CD14-positive monocyte (primary cell): Measurements from ENCODE around the gene AMT. TPM values are rescaled to one million over a fixed set of nuclear protein-coding genes. Genes with fewer than 3 reads are reported as not detected.
A peak's percentile ranks its signal among the peaks of the same experiment; 100 is the strongest.

Experiments
- DNase-seq, 3 donors: peaks; one replicate each; pipeline ENCODE4 v3.0.0-alpha.2; 2011 to 2022
- H2AFZ ChIP-seq: 2 replicates; pipeline ENCODE4 v1.6.0; 2012; ENCODE audit warnings: mild to moderate bottlenecking, low read depth, low read length, inconsistent platforms; ENCODE audit not compliant: insufficient read depth, poor library complexity, severe bottlenecking
- H3K27ac ChIP-seq, 2 donors: 1 replicate in 1 of 2; 2 replicates in 1 of 2; pipeline ENCODE4 v1.5.1; 2012 to 2013; ENCODE audit warnings: low read length in 2 of 2, control low read depth in 1 of 2, inconsistent platforms in 1 of 2, low read depth in 1 of 2, mild to moderate bottlenecking in 1 of 2
- H3K27me3 ChIP-seq, 2 donors: one replicate each; pipeline versions ENCODE4 v1.6.0 to v1.6.1; 2011 to 2013; ENCODE audit warnings: low read length in 2 of 2; ENCODE audit not compliant: control insufficient read depth in 2 of 2, insufficient read depth in 2 of 2
- H3K36me3 ChIP-seq, 2 donors: replicated peaks in 1 of 2; 1 replicate in 1 of 2; 2 replicates in 1 of 2; pipeline versions ENCODE4 v1.5.1 to v1.6.1; 2012 to 2013; ENCODE audit warnings: low read length in 2 of 2, control low read depth in 1 of 2, inconsistent platforms in 1 of 2, mild to moderate bottlenecking in 1 of 2; ENCODE audit not compliant: insufficient read depth in 2 of 2, control insufficient read depth in 1 of 2
- H3K4me1 ChIP-seq, 2 donors: 1 replicate in 1 of 2; 2 replicates in 1 of 2; pipeline versions ENCODE4 v1.5.1 to v1.6.1; 2012 to 2013; ENCODE audit warnings: low read length in 2 of 2, control low read depth in 1 of 2, inconsistent platforms in 1 of 2, mild to moderate bottlenecking in 1 of 2, moderate library complexity in 1 of 2; ENCODE audit not compliant: insufficient read depth in 2 of 2, control insufficient read depth in 1 of 2
- H3K4me2 ChIP-seq: replicated peaks from 2 replicates; pipeline ENCODE3; 2012; ENCODE audit warnings: low read length, moderate library complexity, mild to moderate bottlenecking; ENCODE audit not compliant: poor library complexity, severe bottlenecking; ENCODE audit errors: extremely low read depth
- H3K4me3 ChIP-seq, 3 experiments: fragments of 200-600 bp in 1 of 3; sonication (generic) in 1 of 3; replicated peaks in 1 of 3; 1 replicate in 2 of 3; 2 replicates in 1 of 3; pipeline ENCODE4 v1.5.1; 2011 to 2013; ENCODE audit warnings: low read length in 3 of 3, mild to moderate bottlenecking in 3 of 3, control low read depth in 2 of 3, low read depth in 2 of 3, inconsistent platforms in 1 of 3, moderate library complexity in 1 of 3
- H3K79me2 ChIP-seq: 2 replicates; pipeline ENCODE4 v1.6.0; 2012; ENCODE audit warnings: mild to moderate bottlenecking, control low read depth, inconsistent platforms, low read length, moderate library complexity; ENCODE audit not compliant: insufficient read depth
- H3K9ac ChIP-seq: 2 replicates; pipeline ENCODE4 v1.6.0; 2017; ENCODE audit warnings: low read length, mild to moderate bottlenecking; ENCODE audit not compliant: insufficient read depth, poor library complexity, severe bottlenecking
- H3K9me3 ChIP-seq, 2 donors: replicated peaks in 1 of 2; 1 replicate in 1 of 2; 2 replicates in 1 of 2; pipeline versions ENCODE4 v1.5.1 to v1.6.1; 2012 to 2013; ENCODE audit warnings: low read length in 2 of 2, control low read depth in 1 of 2; ENCODE audit not compliant: control insufficient read depth in 1 of 2, insufficient read depth in 1 of 2
- H4K20me1 ChIP-seq: 2 replicates; pipeline ENCODE4 v1.6.0; 2012; ENCODE audit warnings: mild to moderate bottlenecking, low read length, control low read depth, moderate library complexity; ENCODE audit not compliant: insufficient read depth
- H3K27ac Mint-ChIP-seq, 7 donors: one replicate each; pipeline ENCODE4 v1.8.0; 2020; ENCODE audit warnings: mild to moderate bottlenecking in 7 of 7, mixed read lengths in 7 of 7, moderate library complexity in 6 of 7, inconsistent platforms in 2 of 7
- H3K27me3 Mint-ChIP-seq, 3 donors: one replicate each; pipeline ENCODE4 v1.8.0; 2021 to 2022; ENCODE audit warnings: low read depth in 3 of 3, mild to moderate bottlenecking in 3 of 3, mixed read lengths in 3 of 3, moderate library complexity in 3 of 3, inconsistent platforms in 1 of 3
- H3K36me3 Mint-ChIP-seq, 2 donors: one replicate each; pipeline ENCODE4 v1.8.0; 2020; ENCODE audit warnings: mixed read lengths in 2 of 2, inconsistent platforms in 1 of 2, mild to moderate bottlenecking in 1 of 2
- H3K4me1 Mint-ChIP-seq: one replicate; pipeline ENCODE4 v1.8.0; 2020; ENCODE audit warnings: mild to moderate bottlenecking, mixed read lengths
- H3K4me3 Mint-ChIP-seq, 2 donors: one replicate each; pipeline ENCODE4 v1.8.0; 2020; ENCODE audit warnings: mild to moderate bottlenecking in 2 of 2, mixed read lengths in 2 of 2, moderate library complexity in 1 of 2
- H3K9me3 Mint-ChIP-seq, 7 donors: one replicate each; pipeline ENCODE4 v1.8.0; 2020 to 2022; ENCODE audit warnings: mixed read lengths in 7 of 7, mild to moderate bottlenecking in 6 of 7, moderate library complexity in 6 of 7, inconsistent platforms in 2 of 7
- WGBS: methylation state at CpG from one replicate; pipeline ENCODE4 v1.1.5; 2013; ENCODE audit warnings: missing lambda C conversion rate; ENCODE audit not compliant: insufficient coverage; 5-methylcytosine and 5-hydroxymethylcytosine counted together
- intact Hi-C, 2 donors: fragments of 100-400 bp; cut with micrococcal nuclease; formaldehyde crosslinking; loops; one replicate each; pipeline versions ENCODE4 v1.15.0 to v1.15.1; 2023
- polyA plus RNA-seq, 3 donors: library from polyadenylated mRNA; depleted of rRNA in 1 of 3; unstranded in 2 of 3; stranded (reverse) in 1 of 3; fragments of 300-500 nt in 2 of 3; fragments of >200 nt in 1 of 3; fragmentation: Illumina TruSeq in 2 of 3; gene quantifications; 1 replicate in 2 of 3; 2 replicates in 1 of 3; pipeline ENCODE4 v1.2.3, GENCODE V29; 2012 to 2021
- TF ChIP-seq, protein P1 (sequence below): fragments of 200-600 bp; IDR thresholded peaks from one replicate; pipeline ENCODE4 v1.8.0; 2022; ENCODE audit warnings: antibody characterized with exemption, mild to moderate bottlenecking

AMT gene
- polyA plus RNA-seq, 3 donors, result 2.0 to 25.1 (median 3.1) TPM

DNA sequence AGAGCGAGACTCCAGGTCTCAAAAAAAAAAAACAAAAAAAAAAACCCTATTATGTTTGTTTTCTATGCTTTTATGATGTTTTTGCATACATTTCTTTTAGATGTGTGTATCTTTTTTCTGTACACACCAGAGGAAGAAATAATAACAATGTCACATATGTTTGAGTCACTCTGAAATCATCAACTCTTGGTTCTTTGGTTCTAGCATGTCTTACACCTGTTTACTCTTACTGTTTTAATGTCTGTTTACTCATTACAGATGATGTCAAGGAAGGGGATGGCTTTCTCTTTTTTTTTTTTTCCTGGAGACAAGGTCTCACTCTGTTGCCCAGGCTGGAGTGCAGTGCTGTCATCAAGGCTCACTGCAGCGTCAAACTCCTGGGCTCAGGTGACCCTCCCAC lies 34.6 kb downstream of the AMT start:
- H3K4me1 ChIP-seq, result peaks cover 41 to 60% of the 10 kb centered on the region in 2 donors
- no peaks in the 10 kb centered on the region for H3K27me3 ChIP-seq
- Mint-ChIP-seq H3K4me1 (peaks cover 62% of the 10 kb centered on the region), H3K4me3 (no peak overlapping the region), H3K9me3 (no peaks in the 10 kb centered on the region), H3K27ac (peak overlapping the region; percentile 65 to 90 (median 85)), H3K27me3 (peaks cover 0 to 3% (median 2%) of the 10 kb centered on the region in 3 donors), H3K36me3 (peaks cover 6 to 23% of the 10 kb centered on the region in 2 donors)
- H3K4me3 ChIP-seq, result no peak overlapping the region
- peaks cover 98% of the 10 kb centered on the region for H4K20me1 ChIP-seq
- no peak for DNase-seq
- TF ChIP-seq, protein P1, sequence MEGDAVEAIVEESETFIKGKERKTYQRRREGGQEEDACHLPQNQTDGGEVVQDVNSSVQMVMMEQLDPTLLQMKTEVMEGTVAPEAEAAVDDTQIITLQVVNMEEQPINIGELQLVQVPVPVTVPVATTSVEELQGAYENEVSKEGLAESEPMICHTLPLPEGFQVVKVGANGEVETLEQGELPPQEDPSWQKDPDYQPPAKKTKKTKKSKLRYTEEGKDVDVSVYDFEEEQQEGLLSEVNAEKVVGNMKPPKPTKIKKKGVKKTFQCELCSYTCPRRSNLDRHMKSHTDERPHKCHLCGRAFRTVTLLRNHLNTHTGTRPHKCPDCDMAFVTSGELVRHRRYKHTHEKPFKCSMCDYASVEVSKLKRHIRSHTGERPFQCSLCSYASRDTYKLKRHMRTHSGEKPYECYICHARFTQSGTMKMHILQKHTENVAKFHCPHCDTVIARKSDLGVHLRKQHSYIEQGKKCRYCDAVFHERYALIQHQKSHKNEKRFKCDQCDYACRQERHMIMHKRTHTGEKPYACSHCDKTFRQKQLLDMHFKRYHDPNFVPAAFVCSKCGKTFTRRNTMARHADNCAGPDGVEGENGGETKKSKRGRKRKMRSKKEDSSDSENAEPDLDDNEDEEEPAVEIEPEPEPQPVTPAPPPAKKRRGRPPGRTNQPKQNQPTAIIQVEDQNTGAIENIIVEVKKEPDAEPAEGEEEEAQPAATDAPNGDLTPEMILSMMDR, result no peak
- intact Hi-C loops, result loop anchor here in 1 of 2 donors (5.0 kb wide), 1 partner anchor 45 kb away; the partner anchor contains the start of gene USP4
- H3K27ac ChIP-seq, result peak overlapping the region; percentile 63 to 79
- no CpG with 5 or more reads among the region's 2 CpGs for WGBS
- no peaks in the 10 kb centered on the region for H3K9me3 ChIP-seq
- H3K9ac ChIP-seq, result no peak overlapping the region
- H2AFZ ChIP-seq, result no peak overlapping the region
- H3K79me2 ChIP-seq, result peaks cover 99% of the 10 kb centered on the region
- H3K36me3 ChIP-seq, result peaks cover 8 to 14% of the 10 kb centered on the region in 2 donors
- H3K4me2 ChIP-seq, result no peak overlapping the region

- peak overlapping the region in 2 of 3 experiments; percentile 10 to 52 for H3K4me3 ChIP-seq
- peaks cover 8 to 18% of the 10 kb centered on the region in 2 donors for H3K36me3 ChIP-seq
- Mint-ChIP-seq H3K4me1 (peaks cover 66% of the 10 kb centered on the region), H3K4me3 (peak overlapping the region; percentile 20 to 61), H3K9me3 (no peaks in the 10 kb centered on the region), H3K36me3 (peaks cover 6 to 27% of the 10 kb centered on the region in 2 donors), H3K27me3 (peaks cover 0 to 3% (median 2%) of the 10 kb centered on the region in 3 donors), H3K27ac (peak overlapping the region; percentile 85 to 98 (median 95))
- no peaks in the 10 kb centered on the region for H3K9me3 ChIP-seq
- whole genome bisulfite sequencing, result 6% methylated on average over 5 of the region's 11 CpGs
- peak overlapping the region; percentile 73 to 85 for H3K27ac ChIP-seq
- H3K4me1 ChIP-seq, result peaks cover 44 to 60% of the 10 kb centered on the region in 2 donors
- TF ChIP-seq, protein P1, result no peak
- peaks cover 98% of the 10 kb centered on the region for H4K20me1 ChIP-seq
- peak; percentile 60 to 81 (median 75) for DNase-seq
- peak overlapping the region; percentile 27 for H3K9ac ChIP-seq
- no peaks in the 10 kb centered on the region for H3K27me3 ChIP-seq
- intact Hi-C loops, result loop anchor here in 1 of 2 donors (5.0 kb wide), 1 partner anchor 44 kb away; the partner anchor contains the start of gene USP4
- H3K79me2 ChIP-seq, result peaks cover 99% of the 10 kb centered on the region
- H3K4me2 ChIP-seq, result peak overlapping the region; percentile 65
- peak overlapping the region; percentile 10 for H2AFZ ChIP-seq
These were observed 36.1 kb downstream of the AMT start for GRCh38 chr3:49386056-49386756.
